Right ventricle myocardium superior (tissue), 1 donor: ENCODE results near the gene FA2H. TPM values are rescaled to one million over a fixed set of nuclear protein-coding genes. Genes with fewer than 3 reads are reported as not detected.

Source experiments
- ATAC-seq: fragments of 200-7000 bp; cut with Tn5 transposase; one replicate; pipeline ENCODE4 v1.9.1; 2020; ENCODE audit warnings: mild to moderate bottlenecking; ENCODE audit not compliant: poor library complexity
- DNase-seq: peaks from one replicate; pipeline ENCODE4 v3.0.0-alpha.2; 2020
- intact Hi-C: fragments of 100-400 bp; cut with DNase I; formaldehyde crosslinking; loops from one replicate; pipeline ENCODE4 v1.11.2; 2022
- total RNA-seq: library from RNA; stranded (reverse); fragmentation: NEBNext Ultra II Directional; extraction: Animal tissue kit (Norgen Biotek cat#: 25700); gene quantifications from one replicate; pipeline ENCODE4 v1.2.1, GENCODE V29; 2021
- donor health status: DM: no; HTN: yes; CAD: no; lungs with severe emphysema.

The FA2H gene
- total RNA-seq, 1 donor from 2014 or later: 0.16 TPM

- intact Hi-C loops: no loop called here
- DNase-seq (no peak), ATAC-seq (no peak)
Measured at GRCh38 chr16:74666010-74666421, 108.6 kb downstream of the FA2H start.

Other genes starting within 250 kb of the FA2H start
- gene GLG1, start 167.7 kb downstream of the FA2H start, total RNA-seq: 62.4 TPM
- 4.4 TPM for gene RFWD3, start 107.9 kb downstream of the FA2H start, total RNA-seq
- gene MLKL, start 74.0 kb downstream of the FA2H start, total RNA-seq: 3.0 TPM
- gene WDR59, start 210.3 kb upstream of the FA2H start, total RNA-seq: 55.1 TPM
- gene ZNRF1, start 224.2 kb upstream of the FA2H start, total RNA-seq: 22.0 TPM